WTC11 (cell line): ENCODE data around the gene IVL.

Source experiments
- MAX ChIP-seq: sonication (generic); formaldehyde crosslinking; IDR thresholded peaks from 2 replicates; pipeline ENCODE4 v1.8.0; 2022; ENCODE audit warnings: mild to moderate bottlenecking, missing genetic modification reagents
- ZNF416 ChIP-seq: fragments of 250-450 bp; sonication (Bioruptor Pico); IDR thresholded peaks from 2 replicates; pipeline ENCODE4 v1.9.0; 2021; ENCODE audit warnings: mild to moderate bottlenecking, inconsistent platforms

- TF ChIP-seq ZNF416 (no peak), MAX (CRISPR knock-in tag) (no peak)
Measured at GRCh38 chr1:152870831-152871730, 37.3 kb upstream of the IVL start.
